GM20431 (cell line): ENCODE data around the gene ANKRD60.

ENCODE experiments used
- in situ Hi-C: fragments of 300-500 bp; cut with MseI, MboI; formaldehyde crosslinking; loops from one replicate; pipeline ENCODE4 v1.15.0; 2020; ENCODE audit warnings: low sequenced_read_pairs; ENCODE audit not compliant: unreplicated experiment

ANKRD60 gene

GRCh38 chr20:58201616-58202015 is 26.8 kb downstream of the ANKRD60 start:
- in situ Hi-C loops: loop anchor here (25.0 kb wide), 1 partner anchor 814 kb away; the partner anchor contains the start of gene RBM38

- in situ Hi-C loops: no loop called here
Measured at GRCh38 chr20:58199469-58199868, 29.0 kb downstream of the ANKRD60 start.

- in situ Hi-C loops: no loop called here
Measured at GRCh38 chr20:58198901-58199355, 29.5 kb downstream of the ANKRD60 start.

GRCh38 chr20:58198384-58198783 is 30.1 kb downstream of the ANKRD60 start:
- in situ Hi-C loops: no loop called here

GRCh38 chr20:58197185-58197469 is 31.3 kb downstream of the ANKRD60 start:
- in situ Hi-C loops: no loop called here

GRCh38 chr20:58196402-58197184 is 31.9 kb downstream of the ANKRD60 start:
- in situ Hi-C loops: no loop called here

GRCh38 chr20:58195047-58195446 is 33.4 kb downstream of the ANKRD60 start:
- in situ Hi-C loops: no loop called here

- in situ Hi-C loops: no loop called here
Measured at GRCh38 chr20:58194175-58194791, 34.2 kb downstream of the ANKRD60 start.

- in situ Hi-C loops: no loop called here
Measured at GRCh38 chr20:58192567-58192966, 35.9 kb downstream of the ANKRD60 start.

- in situ Hi-C loops: no loop called here
Measured at GRCh38 chr20:58192065-58192464, 36.4 kb downstream of the ANKRD60 start.

GRCh38 chr20:58188527-58188926 is 39.9 kb downstream of the ANKRD60 start:
- in situ Hi-C loops: no loop called here

- in situ Hi-C loops: no loop called here
Measured at GRCh38 chr20:58184984-58185383, 43.5 kb downstream of the ANKRD60 start.

- in situ Hi-C loops: no loop called here
Measured at GRCh38 chr20:58184063-58184462, 44.4 kb downstream of the ANKRD60 start.

- in situ Hi-C loops: no loop called here
Measured at GRCh38 chr20:58182521-58183140, 45.8 kb downstream of the ANKRD60 start.

GRCh38 chr20:58179432-58180099 is 48.9 kb downstream of the ANKRD60 start:
- in situ Hi-C loops: no loop called here

GRCh38 chr20:58179083-58179431 is 49.4 kb downstream of the ANKRD60 start:
- in situ Hi-C loops: no loop called here

GRCh38 chr20:58177799-58178198 is 50.7 kb downstream of the ANKRD60 start:
- in situ Hi-C loops: no loop called here

GRCh38 chr20:58175836-58176235 is 52.6 kb downstream of the ANKRD60 start:
- in situ Hi-C loops: no loop called here

- in situ Hi-C loops: no loop called here
Measured at GRCh38 chr20:58175425-58175824, 53.0 kb downstream of the ANKRD60 start.

GRCh38 chr20:58174708-58175280 is 53.7 kb downstream of the ANKRD60 start:
- in situ Hi-C loops: no loop called here
